Mucosa of rectum (tissue), 2 donors: ENCODE results near the gene NHERF2.

Experiments
- H3K27ac ChIP-seq, 2 donors: one replicate each; pipeline ENCODE4 v1.7.0; 2013; ENCODE audit warnings: inconsistent platforms in 2 of 2, low read depth in 2 of 2, low read length in 2 of 2
- H3K27me3 ChIP-seq, 2 donors: one replicate each; pipeline ENCODE4 v1.7.0; 2013; ENCODE audit warnings: low read length in 2 of 2; ENCODE audit not compliant: control insufficient read depth in 2 of 2, insufficient read depth in 2 of 2
- H3K36me3 ChIP-seq, 2 donors: one replicate each; pipeline ENCODE4 v1.7.0; 2013; ENCODE audit warnings: low read length in 2 of 2; ENCODE audit not compliant: control insufficient read depth in 2 of 2, insufficient read depth in 2 of 2
- H3K4me1 ChIP-seq, 2 donors: one replicate each; pipeline ENCODE4 v1.7.0; 2013; ENCODE audit warnings: low read length in 2 of 2, mild to moderate bottlenecking in 1 of 2; ENCODE audit not compliant: control insufficient read depth in 2 of 2, insufficient read depth in 2 of 2
- H3K4me3 ChIP-seq, 2 donors: one replicate each; pipeline ENCODE4 v1.7.0; 2013; ENCODE audit warnings: low read length in 2 of 2
- H3K9ac ChIP-seq, 2 donors: one replicate each; pipeline ENCODE4 v1.7.0; 2013; ENCODE audit warnings: low read length in 2 of 2, low read depth in 1 of 2, mild to moderate bottlenecking in 1 of 2
- H3K9me3 ChIP-seq, 2 donors: one replicate each; pipeline ENCODE4 v1.7.0; 2013; ENCODE audit warnings: low read length in 2 of 2; ENCODE audit not compliant: control insufficient read depth in 2 of 2
- donor health status: healthy.
- donor health status: Normal muscosa, but diverticular disease.

NHERF2 gene

DNA sequence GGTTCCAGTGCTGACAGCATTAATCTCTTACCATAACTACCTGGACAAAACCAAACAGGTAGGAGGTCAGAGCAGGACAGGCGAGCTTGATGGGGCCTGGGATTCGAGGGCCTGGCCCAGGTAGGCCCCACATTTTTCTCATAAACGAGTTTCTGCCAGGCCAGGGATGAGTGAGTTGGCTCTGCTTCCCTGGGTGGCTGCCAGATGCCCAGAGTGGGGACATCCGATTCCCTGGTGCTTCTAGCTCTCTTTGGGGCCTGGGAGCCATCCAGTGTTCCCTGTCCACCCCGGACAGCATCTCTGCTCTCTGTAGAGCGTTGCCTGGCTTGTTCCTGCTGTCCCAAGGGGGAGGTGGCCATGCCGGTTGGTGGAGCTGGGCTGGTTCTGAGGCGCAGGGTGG is 46.2 kb downstream of the NHERF2 start:
- no peaks in the 10 kb centered on the region for H3K27me3 ChIP-seq
- no peak overlapping the region for H3K4me3 ChIP-seq
- no peak overlapping the region for H3K9ac ChIP-seq
- H3K4me1 ChIP-seq = no peaks in the 10 kb centered on the region
- H3K27ac ChIP-seq = no peak overlapping the region
- H3K36me3 ChIP-seq = peaks cover 57 to 59% of the 10 kb centered on the region in 2 donors
- no peaks in the 10 kb centered on the region for H3K9me3 ChIP-seq

DNA sequence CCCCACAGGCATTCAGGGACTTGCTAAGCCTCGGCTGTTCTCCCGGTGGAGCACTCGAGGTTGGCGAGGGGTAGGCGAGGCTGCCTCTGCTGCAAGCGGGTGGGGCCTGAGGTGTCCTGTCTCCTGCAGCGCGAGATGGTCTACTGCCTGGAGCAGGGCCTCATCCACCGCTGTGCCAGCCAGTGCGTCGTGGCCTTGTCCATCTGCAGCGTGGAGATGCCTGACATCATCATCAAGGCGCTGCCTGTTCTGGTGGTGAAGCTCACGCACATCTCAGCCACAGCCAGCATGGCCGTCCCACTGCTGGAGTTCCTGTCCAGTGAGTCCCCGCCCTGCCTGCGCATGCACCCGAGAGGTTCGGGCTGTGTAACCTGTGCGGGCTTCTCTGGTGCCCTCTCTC is 47.4 kb downstream of the NHERF2 start:
- peaks cover 50 to 56% of the 10 kb centered on the region in 2 donors for H3K36me3 ChIP-seq
- no peak overlapping the region for H3K9ac ChIP-seq
- no peaks in the 10 kb centered on the region for H3K27me3 ChIP-seq
- no peak overlapping the region for H3K27ac ChIP-seq
- H3K4me3 ChIP-seq = no peak overlapping the region
- H3K9me3 ChIP-seq = no peaks in the 10 kb centered on the region
- no peaks in the 10 kb centered on the region for H3K4me1 ChIP-seq

GRCh38 chr16:2075631-2076030 is 48.9 kb downstream of the NHERF2 start:
- Histone ChIP-seq H3K9me3 (no peaks in the 10 kb centered on the region), H3K9ac (no peak overlapping the region), H3K36me3 (peaks cover 57 to 59% of the 10 kb centered on the region in 2 donors), H3K4me1 (no peaks in the 10 kb centered on the region), H3K27ac (no peak overlapping the region), H3K4me3 (no peak overlapping the region), H3K27me3 (no peaks in the 10 kb centered on the region)

- H3K36me3 ChIP-seq = peaks cover 57% of the 10 kb centered on the region in 2 donors
- H3K9me3 ChIP-seq = no peaks in the 10 kb centered on the region
- H3K9ac ChIP-seq = no peak overlapping the region
- H3K4me3 ChIP-seq = no peak overlapping the region
- no peak overlapping the region for H3K27ac ChIP-seq
- H3K27me3 ChIP-seq = no peaks in the 10 kb centered on the region
- no peaks in the 10 kb centered on the region for H3K4me1 ChIP-seq
Measured at GRCh38 chr16:2076072-2076865, 49.6 kb downstream of the NHERF2 start.

GRCh38 chr16:2077016-2077415 is 50.3 kb downstream of the NHERF2 start:
- no peak overlapping the region for H3K27ac ChIP-seq

GRCh38 chr16:2077696-2078095 is 51.0 kb downstream of the NHERF2 start:
- peaks cover 48 to 49% of the 10 kb centered on the region in 2 donors for H3K36me3 ChIP-seq
- H3K27ac ChIP-seq = no peak overlapping the region
- H3K9ac ChIP-seq = no peak overlapping the region
- no peak overlapping the region for H3K4me3 ChIP-seq
- H3K4me1 ChIP-seq = peaks cover 4 to 10% of the 10 kb centered on the region in 2 donors
- no peaks in the 10 kb centered on the region for H3K9me3 ChIP-seq
- no peaks in the 10 kb centered on the region for H3K27me3 ChIP-seq

More at GRCh38 chr16:2077016-2077415, 50.3 kb downstream of the NHERF2 start:
- Histone ChIP-seq H3K4me3 (no peak overlapping the region), H3K4me1 (peaks cover 0 to 3% of the 10 kb centered on the region in 2 donors), H3K9ac (no peak overlapping the region), H3K9me3 (no peaks in the 10 kb centered on the region), H3K36me3 (peaks cover 51 to 55% of the 10 kb centered on the region in 2 donors), H3K27me3 (no peaks in the 10 kb centered on the region)

DNA sequence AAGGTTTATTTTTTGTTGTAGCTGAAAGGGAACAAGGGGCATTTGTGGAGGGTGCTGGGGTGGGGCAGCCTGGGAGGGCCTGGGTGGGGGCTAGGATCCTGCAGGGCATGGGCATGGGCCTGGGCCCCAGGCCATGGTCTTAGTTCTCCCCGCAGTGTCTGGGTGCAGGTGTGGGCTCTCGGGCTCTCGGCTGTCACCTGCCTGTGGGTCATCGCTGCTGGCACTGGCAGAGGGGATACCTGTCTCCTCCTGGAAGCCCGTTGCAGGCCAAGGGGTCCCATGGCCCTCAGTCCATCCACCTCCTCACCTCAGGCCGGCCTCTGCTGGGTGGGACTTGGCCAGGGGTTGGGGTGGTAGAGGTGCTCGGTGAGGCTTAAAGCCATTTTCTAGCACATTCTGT is 51.4 kb downstream of the NHERF2 start:
- Histone ChIP-seq H3K4me1 (peaks cover 6 to 11% of the 10 kb centered on the region in 2 donors), H3K27me3 (no peaks in the 10 kb centered on the region), H3K9me3 (no peaks in the 10 kb centered on the region), H3K9ac (no peak overlapping the region), H3K27ac (no peak overlapping the region), H3K4me3 (no peak overlapping the region), H3K36me3 (peaks cover 45 to 49% of the 10 kb centered on the region in 2 donors)

GRCh38 chr16:2078691-2079090 is 52.0 kb downstream of the NHERF2 start:
- Histone ChIP-seq H3K27me3 (no peaks in the 10 kb centered on the region), H3K27ac (no peak overlapping the region), H3K4me3 (no peak overlapping the region), H3K9ac (no peak overlapping the region), H3K4me1 (peaks cover 10 to 15% of the 10 kb centered on the region in 2 donors), H3K36me3 (peaks cover 44 to 45% of the 10 kb centered on the region in 2 donors), H3K9me3 (no peaks in the 10 kb centered on the region)

DNA sequence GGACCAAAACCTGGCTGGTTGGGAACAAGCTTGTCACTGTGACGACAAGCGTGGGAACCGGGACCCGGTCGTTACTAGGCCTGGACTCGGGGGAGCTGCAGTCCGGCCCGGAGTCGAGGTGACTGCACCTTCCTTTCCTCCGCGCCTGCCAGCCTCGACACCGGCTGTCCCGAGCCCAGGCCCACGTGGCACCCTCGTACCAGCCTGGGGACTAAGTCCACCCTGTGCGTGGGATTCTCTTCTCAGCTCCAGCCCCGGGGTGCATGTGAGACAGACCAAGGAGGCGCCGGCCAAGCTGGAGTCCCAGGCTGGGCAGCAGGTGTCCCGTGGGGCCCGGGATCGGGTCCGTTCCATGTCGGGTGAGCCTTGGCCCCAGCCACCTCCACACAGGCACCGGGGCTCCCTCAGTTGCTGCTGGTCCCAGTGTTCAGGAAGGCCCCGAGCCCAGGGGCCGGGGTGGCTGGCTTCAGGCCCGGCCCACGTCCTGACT is 52.7 kb downstream of the NHERF2 start:
- no peaks in the 10 kb centered on the region for H3K27me3 ChIP-seq
- H3K36me3 ChIP-seq = peaks cover 42 to 46% of the 10 kb centered on the region in 2 donors
- no peak overlapping the region for H3K27ac ChIP-seq
- no peak overlapping the region for H3K4me3 ChIP-seq
- H3K9me3 ChIP-seq = no peaks in the 10 kb centered on the region
- peaks cover 10 to 15% of the 10 kb centered on the region in 2 donors for H3K4me1 ChIP-seq
- no peak overlapping the region for H3K9ac ChIP-seq

- peaks cover 40 to 51% of the 10 kb centered on the region in 2 donors for H3K36me3 ChIP-seq
- H3K27me3 ChIP-seq = no peaks in the 10 kb centered on the region
- H3K4me1 ChIP-seq = peaks cover 10 to 15% of the 10 kb centered on the region in 2 donors
- no peaks in the 10 kb centered on the region for H3K9me3 ChIP-seq
- no peak overlapping the region for H3K9ac ChIP-seq
- H3K27ac ChIP-seq = no peak overlapping the region
- no peak overlapping the region for H3K4me3 ChIP-seq
Measured at GRCh38 chr16:2079991-2080390, 53.3 kb downstream of the NHERF2 start.
